ENCODE data around the gene POLR2A. TPM values are rescaled to one million over a fixed set of nuclear protein-coding genes. Genes with fewer than 3 reads are reported as not detected.

The POLR2A gene
- total and polyA plus RNA-seq, 2 of the 13 experiments (the other 11 are each of a cell fraction or from before 2014, with no cell fraction given): 17.8 to 18.3 TPM

GRCh38 chr17:7478276-7479212 lies 5.6 kb upstream of the POLR2A start (continued):
- no peak for TF ChIP-seq SAFB2 (CRISPR knock-in tag; IDR thresholded peaks at IDR 0.05; ENCODE audit: borderline replicate concordance, low read depth)
- TF ChIP-seq RELA (CRISPR knock-in tag; IDR thresholded peaks at IDR 0.05): no peak
- no peak for TF ChIP-seq ZSCAN5A (CRISPR knock-in tag; IDR thresholded peaks at IDR 0.05; ENCODE audit: borderline replicate concordance)
- TF ChIP-seq FOXJ3 (CRISPR knock-in tag; IDR thresholded peaks at IDR 0.05; ENCODE audit: borderline replicate concordance): no peak
- no peak for TF ChIP-seq ZNF737 (CRISPR knock-in tag; IDR thresholded peaks at IDR 0.05; ENCODE audit: borderline replicate concordance)
- TF ChIP-seq ATF7 (IDR thresholded peaks at IDR 0.05): no peak
- no peak for TF ChIP-seq ATF7 (CRISPR knock-in tag; IDR thresholded peaks at IDR 0.05)
- no peak for TF ChIP-seq DMAP1 (CRISPR knock-in tag; IDR thresholded peaks at IDR 0.05)
- TF ChIP-seq TGIF2 (CRISPR knock-in tag; IDR thresholded peaks at IDR 0.05): no peak
- no peak; the same call in 1 of the 2 replicates for TF ChIP-seq ZFY (CRISPR knock-in tag; IDR thresholded peaks at IDR 0.05)
- TF ChIP-seq PRPF4 (IDR thresholded peaks at IDR 0.05; ENCODE audit: low read depth, low read length, poor library complexity, severe bottlenecking): peak; percentile 83
- no peak for TF ChIP-seq POLR2G (IDR thresholded peaks at IDR 0.05; ENCODE audit: low read depth, low read length)
- no peak for TF ChIP-seq ZHX1 (CRISPR knock-in tag; IDR thresholded peaks at IDR 0.05; ENCODE audit: low read depth)
- no peak for TF ChIP-seq ARID3A (IDR thresholded peaks at IDR 0.05; ENCODE audit: low read depth, low read length)
- no peak for TF ChIP-seq FOSL1 (CRISPR knock-in tag; IDR thresholded peaks at IDR 0.05; ENCODE audit: borderline replicate concordance)
- no peak for TF ChIP-seq NFKBIZ (CRISPR knock-in tag; IDR thresholded peaks at IDR 0.05)
- TF ChIP-seq RBAK (CRISPR knock-in tag; IDR thresholded peaks at IDR 0.05): no peak
- TF ChIP-seq MLLT10 (CRISPR knock-in tag; IDR thresholded peaks at IDR 0.05): no peak
- TF ChIP-seq ZNF207 (IDR thresholded peaks at IDR 0.05; ENCODE audit: borderline replicate concordance): no peak
- TF ChIP-seq MXI1 (IDR thresholded peaks at IDR 0.05; ENCODE audit: borderline replicate concordance, low read depth, low read length): no peak
- TF ChIP-seq MTA3 (CRISPR knock-in tag; IDR thresholded peaks at IDR 0.05): no peak
- TF ChIP-seq, protein P1, sequence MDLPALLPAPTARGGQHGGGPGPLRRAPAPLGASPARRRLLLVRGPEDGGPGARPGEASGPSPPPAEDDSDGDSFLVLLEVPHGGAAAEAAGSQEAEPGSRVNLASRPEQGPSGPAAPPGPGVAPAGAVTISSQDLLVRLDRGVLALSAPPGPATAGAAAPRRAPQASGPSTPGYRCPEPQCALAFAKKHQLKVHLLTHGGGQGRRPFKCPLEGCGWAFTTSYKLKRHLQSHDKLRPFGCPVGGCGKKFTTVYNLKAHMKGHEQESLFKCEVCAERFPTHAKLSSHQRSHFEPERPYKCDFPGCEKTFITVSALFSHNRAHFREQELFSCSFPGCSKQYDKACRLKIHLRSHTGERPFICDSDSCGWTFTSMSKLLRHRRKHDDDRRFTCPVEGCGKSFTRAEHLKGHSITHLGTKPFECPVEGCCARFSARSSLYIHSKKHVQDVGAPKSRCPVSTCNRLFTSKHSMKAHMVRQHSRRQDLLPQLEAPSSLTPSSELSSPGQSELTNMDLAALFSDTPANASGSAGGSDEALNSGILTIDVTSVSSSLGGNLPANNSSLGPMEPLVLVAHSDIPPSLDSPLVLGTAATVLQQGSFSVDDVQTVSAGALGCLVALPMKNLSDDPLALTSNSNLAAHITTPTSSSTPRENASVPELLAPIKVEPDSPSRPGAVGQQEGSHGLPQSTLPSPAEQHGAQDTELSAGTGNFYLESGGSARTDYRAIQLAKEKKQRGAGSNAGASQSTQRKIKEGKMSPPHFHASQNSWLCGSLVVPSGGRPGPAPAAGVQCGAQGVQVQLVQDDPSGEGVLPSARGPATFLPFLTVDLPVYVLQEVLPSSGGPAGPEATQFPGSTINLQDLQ (CRISPR knock-in tag; IDR thresholded peaks at IDR 0.05): no peak; the same call in 1 of the 2 replicates

All from HepG2 (cell line).